H1 (cell line): ENCODE data around the gene ANKS1A. TPM values are rescaled to one million over a fixed set of nuclear protein-coding genes. Genes with fewer than 3 reads are reported as not detected.

ENCODE experiments used
- CTCF ChIA-PET: fragments of 300-600 bp; sonication (Branson Sonifier 250); formaldehyde crosslinking; loops from one replicate; lab custom pipeline; 2021; ENCODE audit not compliant: partially characterized antibody; lab: Charles Lee
- POLR2A ChIA-PET: fragments of 300-600 bp; sonication (Branson Sonifier 250); formaldehyde crosslinking; loops from one replicate; lab custom pipeline; 2021; ENCODE audit warnings: inconsistent platforms; ENCODE audit not compliant: partially characterized antibody; lab: Charles Lee
- DNase-seq, 2 experiments: peaks; one replicate each; pipeline versions ENCODE4 v3.0.0 to v3.0.0-alpha.2; 2010 to 2022; ENCODE audit warnings: low spot score in 2 of 2, low read depth in 1 of 2, mixed read lengths in 1 of 2
- FAIRE-seq: peaks from 2 replicates; lab custom pipeline; 2011; peaks lifted over from hg19 to GRCh38; lab: Jason Lieb, UNC
- H2AFZ ChIP-seq: 2 replicates; pipeline ENCODE4 v1.8.1; 2012; ENCODE audit warnings: low read length, inconsistent platforms
- H2AK5ac ChIP-seq: 2 replicates; pipeline ENCODE4 v1.6.1; 2013; ENCODE audit warnings: low read depth, low read length
- H2BK120ac ChIP-seq: replicated peaks from 2 replicates; pipeline ENCODE3; 2013; ENCODE audit warnings: low read depth, low read length, inconsistent platforms
- H2BK12ac ChIP-seq: 2 replicates; pipeline ENCODE4 v1.6.1; 2013; ENCODE audit warnings: low read depth, low read length
- H2BK15ac ChIP-seq: 2 replicates; pipeline ENCODE4 v1.6.1; 2013; ENCODE audit warnings: low read length
- H2BK20ac ChIP-seq: 2 replicates; pipeline ENCODE4 v1.6.1; 2013; ENCODE audit warnings: low read length
- H2BK5ac ChIP-seq: 2 replicates; pipeline ENCODE4 v1.6.1; 2013; ENCODE audit warnings: low read depth, low read length
- H3K14ac ChIP-seq: 2 replicates; pipeline ENCODE4 v1.6.1; 2013; ENCODE audit warnings: inconsistent platforms; ENCODE audit not compliant: insufficient read length
- H3K18ac ChIP-seq: 2 replicates; pipeline ENCODE4 v1.6.1; 2013; ENCODE audit warnings: low read length; ENCODE audit errors: extremely low read depth
- H3K23ac ChIP-seq: 2 replicates; pipeline ENCODE4 v1.6.1; 2013; ENCODE audit warnings: inconsistent platforms; ENCODE audit not compliant: insufficient read length
- H3K23me2 ChIP-seq: 2 replicates; pipeline ENCODE4 v1.6.1; 2013; ENCODE audit warnings: low read depth, low read length
- H3K27ac ChIP-seq: 2 replicates; pipeline ENCODE4 v1.6.1; 2011; ENCODE audit warnings: low read depth, low read length, inconsistent platforms
- H3K27me3 ChIP-seq, 4 experiments: replicated peaks in 1 of 4; 1 replicate in 1 of 4; 2 replicates in 3 of 4; pipeline versions ENCODE4 v1.6.1 to v1.8.1; 2011 to 2013; ENCODE audit warnings: low read length in 3 of 4, mild to moderate bottlenecking in 3 of 4, inconsistent platforms in 2 of 4, mixed read lengths in 2 of 4, moderate library complexity in 1 of 4; ENCODE audit not compliant: control insufficient read depth in 3 of 4, insufficient read depth in 3 of 4; ENCODE audit errors: extremely low read depth in 1 of 4
- H3K36me3 ChIP-seq, 4 experiments: 2 replicates each; pipeline versions ENCODE4 v1.6.1 to v1.8.1; 2011 to 2013; ENCODE audit warnings: mild to moderate bottlenecking in 4 of 4, low read length in 3 of 4, moderate library complexity in 2 of 4, control low read depth in 1 of 4, inconsistent platforms in 1 of 4; ENCODE audit not compliant: insufficient read depth in 4 of 4, control insufficient read depth in 2 of 4
- H3K4ac ChIP-seq: replicated peaks from 2 replicates; pipeline ENCODE3; 2013; ENCODE audit warnings: low read length, low read depth, mixed read lengths, inconsistent platforms; ENCODE audit not compliant: insufficient read length
- H3K4me1 ChIP-seq, 4 experiments: replicated peaks in 1 of 4; 1 replicate in 1 of 4; 2 replicates in 3 of 4; pipeline versions ENCODE4 v1.6.1 to v1.8.1; 2011 to 2013; ENCODE audit warnings: low read length in 3 of 4, inconsistent platforms in 2 of 4, mixed read lengths in 1 of 4; ENCODE audit not compliant: insufficient read depth in 4 of 4, control insufficient read depth in 3 of 4
- H3K4me2 ChIP-seq, 2 experiments: 2 replicates each; pipeline versions ENCODE4 v1.6.1 to v1.8.1; 2011 to 2013; ENCODE audit warnings: low read depth in 2 of 2, low read length in 2 of 2, control low read depth in 1 of 2, inconsistent platforms in 1 of 2, mild to moderate bottlenecking in 1 of 2; ENCODE audit not compliant: insufficient read depth in 1 of 2
- H3K4me3 ChIP-seq, 4 experiments: fragments of 200-600, 300-600 bp in 1 of 4; sonication (generic), shearing (Covaris generic), sonication (Bioruptor Twin) in 1 of 4; 2 replicates each; pipeline versions ENCODE4 v1.5.1 to v1.8.1; 2011 to 2016; ENCODE audit warnings: low read length in 4 of 4, low read depth in 3 of 4, control low read depth in 2 of 4, inconsistent platforms in 2 of 4, mild to moderate bottlenecking in 2 of 4, mixed read lengths in 1 of 4, moderate library complexity in 1 of 4; ENCODE audit not compliant: insufficient read depth in 2 of 4; ENCODE audit errors: extremely low read depth in 1 of 4
- H3K56ac ChIP-seq: replicated peaks from 2 replicates; pipeline ENCODE3; 2013; ENCODE audit warnings: low read depth, mild to moderate bottlenecking, mixed read lengths, low read length, inconsistent platforms; ENCODE audit not compliant: insufficient read length
- H3K79me1 ChIP-seq: 2 replicates; pipeline ENCODE4 v1.6.1; 2013; ENCODE audit warnings: low read depth, low read length, control low read depth
- H3K79me2 ChIP-seq, 2 experiments: 2 replicates each; pipeline versions ENCODE4 v1.6.1 to v1.8.1; 2012 to 2013; ENCODE audit warnings: low read length in 2 of 2, mild to moderate bottlenecking in 2 of 2, inconsistent platforms in 1 of 2; ENCODE audit not compliant: insufficient read depth in 2 of 2, control insufficient read depth in 1 of 2
- H3K9ac ChIP-seq, 4 experiments: replicated peaks in 1 of 4; 1 replicate in 1 of 4; 2 replicates in 3 of 4; pipeline versions ENCODE4 v1.6.1 to v1.8.1; 2011 to 2013; ENCODE audit warnings: low read depth in 3 of 4, low read length in 3 of 4, control low read depth in 2 of 4, mild to moderate bottlenecking in 2 of 4, moderate library complexity in 2 of 4, inconsistent platforms in 1 of 4; ENCODE audit errors: extremely low read depth in 1 of 4
- H3K9me3 ChIP-seq, 2 experiments: 2 replicates each; pipeline versions ENCODE4 v1.6.1 to v1.8.1; 2012 to 2013; ENCODE audit warnings: mild to moderate bottlenecking in 2 of 2, moderate library complexity in 2 of 2, control low read depth in 1 of 2, inconsistent platforms in 1 of 2, low read depth in 1 of 2, low read length in 1 of 2, mixed read lengths in 1 of 2; ENCODE audit not compliant: insufficient read depth in 2 of 2
- H4K20me1 ChIP-seq, 2 experiments: replicated peaks in 1 of 2; 2 replicates each; pipeline versions ENCODE3 to v1.8.1; 2011 to 2013; ENCODE audit warnings: inconsistent platforms in 2 of 2, low read length in 2 of 2, mild to moderate bottlenecking in 1 of 2; ENCODE audit not compliant: insufficient read depth in 2 of 2, control insufficient read depth in 1 of 2
- H4K5ac ChIP-seq: 2 replicates; pipeline ENCODE4 v1.6.1; 2013; ENCODE audit warnings: low read length, low read depth, mixed read lengths, inconsistent platforms; ENCODE audit not compliant: insufficient read length
- H4K8ac ChIP-seq: 2 replicates; pipeline ENCODE4 v1.8.0; 2013; ENCODE audit warnings: mild to moderate bottlenecking, moderate library complexity, low read length, inconsistent platforms; ENCODE audit not compliant: insufficient read depth; ENCODE audit errors: extremely low read depth
- H4K91ac ChIP-seq: replicated peaks from 2 replicates; pipeline ENCODE3; 2013; ENCODE audit warnings: low read length, mixed read lengths, inconsistent platforms; ENCODE audit not compliant: insufficient read length
- ASH2L ChIP-seq: fragments of 200-600, 300-600 bp; sonication (generic); IDR thresholded peaks from one replicate; pipeline ENCODE4 v1.7.1; 2017; ENCODE audit warnings: low read length
- BACH1 ChIP-seq: IDR thresholded peaks from 2 replicates; pipeline ENCODE4 v1.6.1; 2012; ENCODE audit warnings: low read length, improper control_type of control experiment
- BRCA1 ChIP-seq: IDR thresholded peaks from 2 replicates; pipeline ENCODE4 v1.6.1; 2012; ENCODE audit warnings: low read depth, low read length, improper control_type of control experiment
- CHD1 ChIP-seq: IDR thresholded peaks from 2 replicates; pipeline ENCODE4 v1.6.1; 2012; ENCODE audit warnings: low read depth, low read length, improper control_type of control experiment
- EZH2 ChIP-seq: fragments of 200-600 bp; sonication (generic); IDR thresholded peaks from 2 replicates; pipeline ENCODE4 v1.7.1; 2012; ENCODE audit warnings: low read depth, mild to moderate bottlenecking, moderate library complexity, low read length, inconsistent platforms; ENCODE audit not compliant: severe bottlenecking
- GTF2F1 ChIP-seq: IDR thresholded peaks from 2 replicates; pipeline ENCODE4 v1.6.1; 2012; ENCODE audit warnings: low read depth, low read length, improper control_type of control experiment, borderline replicate concordance
- KDM1A ChIP-seq: fragments of 200-600, 300-600 bp; sonication (generic); IDR thresholded peaks from 2 replicates; pipeline ENCODE4 v1.7.1; 2016; ENCODE audit warnings: mild to moderate bottlenecking, low read length, borderline replicate concordance
- MAFK ChIP-seq: IDR thresholded peaks from 2 replicates; pipeline ENCODE4 v1.6.1; 2012; ENCODE audit warnings: low read depth, mild to moderate bottlenecking, improper control_type of control experiment, low read length
- POLR2AphosphoS5 ChIP-seq: IDR thresholded peaks from 2 replicates; pipeline ENCODE4 v1.6.1; 2011; ENCODE audit warnings: low read depth, low read length
- RBBP5 ChIP-seq: IDR thresholded peaks from 2 replicates; pipeline ENCODE4 v1.7.1; 2012; ENCODE audit warnings: low read depth, mild to moderate bottlenecking, inconsistent platforms, low read length, moderate library complexity, borderline replicate concordance
- RXRA ChIP-seq: IDR thresholded peaks from 2 replicates; pipeline ENCODE4 v1.6.1; 2011; ENCODE audit warnings: low read depth, mild to moderate bottlenecking, low read length, moderate library complexity; ENCODE audit not compliant: insufficient read depth
- SP1 ChIP-seq: IDR thresholded peaks from 2 replicates; pipeline ENCODE4 v1.6.1; 2011; ENCODE audit warnings: low read depth, low read length
- SP2 ChIP-seq: IDR thresholded peaks from 2 replicates; pipeline ENCODE4 v1.6.1; 2012; ENCODE audit warnings: mild to moderate bottlenecking, low read length, inconsistent platforms
- SP4 ChIP-seq: IDR thresholded peaks from 2 replicates; pipeline ENCODE4 v1.6.1; 2012; ENCODE audit warnings: low read length, inconsistent platforms
- WGBS, 2 experiments: shearing (Covaris generic) in 1 of 2; methylation state at CpG; one replicate each; pipeline versions ENCODE4 v1.1.6 to v1.1.7; 2013 to 2015; ENCODE audit warnings: low lambda C conversion rate in 2 of 2, mixed read lengths in 2 of 2, inconsistent platforms in 1 of 2, low coverage in 1 of 2, missing lambda C conversion rate in 1 of 2; ENCODE audit not compliant: insufficient replicate concordance in 2 of 2, insufficient coverage in 1 of 2, insufficient read length in 1 of 2; ENCODE audit errors: extremely low coverage in 1 of 2, missing lambda C conversion rate in 1 of 2; 5-methylcytosine and 5-hydroxymethylcytosine counted together
- polyA plus RNA-seq, 7 experiments: library from polyadenylated mRNA; depleted of rRNA in 3 of 7; stranded (reverse) in 5 of 7; unstranded in 2 of 7; fragments of >200 nt in 5 of 7; fragments of 200-250 nt in 2 of 7; gene quantifications; 1 replicate in 5 of 7; 2 replicates in 1 of 7; 4 replicates in 1 of 7; pipeline versions ENCODE4 v1.2.1 to v1.2.3, GENCODE V29; 2011 to 2013; ENCODE audit warnings: missing spikeins in 2 of 7, mixed read lengths in 2 of 7
- total RNA-seq: library from RNA; stranded (reverse); fragmentation: NEBNext Ultra II Directional; extraction: Animal tissue kit (Norgen Biotek cat#: 25700); gene quantifications from 2 replicates; pipeline ENCODE4 v1.2.1, GENCODE V29; 2021
- TF ChIP-seq, protein P1 (sequence below): IDR thresholded peaks from 2 replicates; pipeline ENCODE4 v1.6.1; 2011; ENCODE audit warnings: low read length, improper control_type of control experiment

The ANKS1A gene
- total and polyA plus RNA-seq, 2 of the 8 experiments (the other 6 are each of a cell fraction or from before 2014, with no cell fraction given): 9.8 to 30.9 TPM

DNA sequence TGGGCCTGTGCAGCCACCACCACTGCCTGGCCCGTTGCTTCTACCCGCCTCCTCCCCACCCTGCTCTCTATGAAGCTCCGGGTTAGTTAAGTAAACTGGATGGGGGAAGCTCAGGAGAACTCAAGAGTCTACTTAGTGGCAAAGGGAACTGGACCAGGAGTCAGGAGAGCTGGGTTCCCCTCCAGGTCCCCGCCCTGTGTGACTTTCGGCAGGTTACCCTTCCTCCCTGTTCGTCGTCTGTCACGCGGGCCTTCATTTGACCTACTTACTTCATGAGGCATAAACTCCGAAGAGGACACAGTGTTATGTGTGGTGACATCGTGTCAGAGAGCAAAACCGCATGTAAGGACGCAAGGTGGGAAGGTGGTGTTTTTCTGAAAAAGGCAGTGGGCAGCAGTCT is 176.8 kb downstream of the ANKS1A start:
- Histone ChIP-seq H3K18ac (no peak overlapping the region), H3K79me1 (no peaks in the 10 kb centered on the region; the same call in 1 of the 2 replicates), H2BK12ac (no peak overlapping the region), H2AK5ac (no peak overlapping the region), H4K8ac (no peak overlapping the region), H3K4me2 (no peak overlapping the region), H2BK15ac (no peak overlapping the region), H2BK20ac (no peak overlapping the region), H3K4ac (no peak overlapping the region), H2BK120ac (no peak overlapping the region), H3K23ac (no peak overlapping the region), H3K56ac (no peak overlapping the region), H3K27ac (no peak overlapping the region), H3K9ac (no peak overlapping the region), H3K14ac (no peak overlapping the region), H2AFZ (no peak overlapping the region), H4K91ac (no peak overlapping the region), H3K79me2 (no peaks in the 10 kb centered on the region), H3K4me1 (peaks cover 3 to 17% (median 10%) of the 10 kb centered on the region in 4 experiments), H3K36me3 (no peaks in the 10 kb centered on the region; a peak in 2 of 8 replicates), H4K20me1 (no peaks in the 10 kb centered on the region), H3K27me3 (no peaks in the 10 kb centered on the region), H3K9me3 (no peaks in the 10 kb centered on the region), H3K23me2 (no peaks in the 10 kb centered on the region; the same call in 1 of the 2 replicates), H2BK5ac (no peak overlapping the region), H3K4me3 (no peak overlapping the region), H4K5ac (no peak overlapping the region)
- TF ChIP-seq MAFK (no peak), SP1 (no peak), BACH1 (no peak), BRCA1 (no peak), EZH2 (no peak), RBBP5 (no peak), KDM1A (no peak), GTF2F1 (no peak), CHD1 (no peak), SP2 (no peak), RXRA (no peak), POLR2AphosphoS5 (no peak), SP4 (no peak), ASH2L (no peak)
- TF ChIP-seq, protein P1, sequence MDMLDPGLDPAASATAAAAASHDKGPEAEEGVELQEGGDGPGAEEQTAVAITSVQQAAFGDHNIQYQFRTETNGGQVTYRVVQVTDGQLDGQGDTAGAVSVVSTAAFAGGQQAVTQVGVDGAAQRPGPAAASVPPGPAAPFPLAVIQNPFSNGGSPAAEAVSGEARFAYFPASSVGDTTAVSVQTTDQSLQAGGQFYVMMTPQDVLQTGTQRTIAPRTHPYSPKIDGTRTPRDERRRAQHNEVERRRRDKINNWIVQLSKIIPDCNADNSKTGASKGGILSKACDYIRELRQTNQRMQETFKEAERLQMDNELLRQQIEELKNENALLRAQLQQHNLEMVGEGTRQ: no peak
- ChIA-PET POLR2A (interaction anchor here (1.3 kb wide), 1 partner anchor 18 kb away, joined by 4 read pairs; no protein-coding TSS in a partner anchor), CTCF (interaction anchor here (0.9 to 3.3 kb wide), 12 partner anchors 9 to 82 kb away, joined by 3 to 12 read pairs (median 5); no protein-coding TSS in a partner anchor)
- FAIRE-seq (no peak), DNase-seq (no peak)
- WGBS, 2 experiments: 88% methylated on average over 13 of the region's 13 CpGs; no CpG with 5 or more reads in 1 of the 2 experiments
